Fibroblast of pulmonary artery (primary cell): ENCODE data around the gene SUGCT.

Experiments
- DNase-seq: peaks from one replicate; pipeline ENCODE4 v3.0.0-alpha.2; 2010; ENCODE audit warnings: low read depth
- H3K4me3 ChIP-seq: replicated peaks from 2 replicates; pipeline ENCODE4 v1.5.1; 2011; ENCODE audit warnings: low read depth, mild to moderate bottlenecking, control low read depth, low read length, moderate library complexity
- TF ChIP-seq, protein P1 (sequence below): IDR thresholded peaks from 2 replicates; pipeline ENCODE4 v1.5.1; 2011; ENCODE audit warnings: mild to moderate bottlenecking, control low read depth, low read length, inconsistent platforms; ENCODE audit errors: missing control alignments

Gene SUGCT

DNA sequence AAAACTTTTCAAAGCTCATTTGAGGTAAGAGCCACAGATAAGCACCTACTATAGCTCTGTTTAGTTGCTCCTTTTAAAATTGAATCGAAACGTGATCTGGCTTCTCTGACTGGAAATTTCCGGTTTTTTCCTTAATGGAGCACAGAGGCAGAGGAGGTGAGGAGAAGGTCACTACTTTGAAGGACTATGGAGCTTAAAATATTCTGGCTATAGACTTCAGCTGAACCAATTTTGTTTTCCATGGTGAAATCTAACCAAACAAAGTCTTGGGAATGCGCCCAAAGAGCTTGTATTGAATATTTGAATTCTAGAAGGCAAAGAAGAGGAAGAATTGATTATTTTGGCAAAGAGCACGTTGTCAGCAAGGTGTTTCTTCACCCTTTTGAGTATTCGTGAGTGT is 711.1 kb downstream of the SUGCT start:
- no peak for DNase-seq
- TF ChIP-seq, protein P1, sequence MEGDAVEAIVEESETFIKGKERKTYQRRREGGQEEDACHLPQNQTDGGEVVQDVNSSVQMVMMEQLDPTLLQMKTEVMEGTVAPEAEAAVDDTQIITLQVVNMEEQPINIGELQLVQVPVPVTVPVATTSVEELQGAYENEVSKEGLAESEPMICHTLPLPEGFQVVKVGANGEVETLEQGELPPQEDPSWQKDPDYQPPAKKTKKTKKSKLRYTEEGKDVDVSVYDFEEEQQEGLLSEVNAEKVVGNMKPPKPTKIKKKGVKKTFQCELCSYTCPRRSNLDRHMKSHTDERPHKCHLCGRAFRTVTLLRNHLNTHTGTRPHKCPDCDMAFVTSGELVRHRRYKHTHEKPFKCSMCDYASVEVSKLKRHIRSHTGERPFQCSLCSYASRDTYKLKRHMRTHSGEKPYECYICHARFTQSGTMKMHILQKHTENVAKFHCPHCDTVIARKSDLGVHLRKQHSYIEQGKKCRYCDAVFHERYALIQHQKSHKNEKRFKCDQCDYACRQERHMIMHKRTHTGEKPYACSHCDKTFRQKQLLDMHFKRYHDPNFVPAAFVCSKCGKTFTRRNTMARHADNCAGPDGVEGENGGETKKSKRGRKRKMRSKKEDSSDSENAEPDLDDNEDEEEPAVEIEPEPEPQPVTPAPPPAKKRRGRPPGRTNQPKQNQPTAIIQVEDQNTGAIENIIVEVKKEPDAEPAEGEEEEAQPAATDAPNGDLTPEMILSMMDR: no peak
- H3K4me3 ChIP-seq: no peak overlapping the region

DNA sequence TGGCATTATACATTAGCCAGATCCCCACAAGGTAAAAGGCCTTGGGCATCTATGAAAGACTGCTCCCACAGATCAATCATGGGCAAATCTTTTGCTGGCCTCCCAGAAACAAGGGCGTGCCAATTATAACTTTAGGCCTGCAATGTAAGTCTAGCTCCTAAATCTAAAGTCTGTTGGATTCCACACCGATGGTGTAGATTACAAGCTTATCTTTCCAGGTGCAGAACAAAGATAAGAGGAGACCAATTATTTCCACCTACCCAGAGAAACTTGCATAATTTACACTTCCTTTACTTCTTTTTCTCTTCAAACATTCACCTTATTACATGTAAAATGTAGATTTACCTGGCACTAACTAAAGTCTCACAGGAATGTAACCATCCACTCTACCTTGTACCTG is 713.1 kb downstream of the SUGCT start:
- H3K4me3 ChIP-seq: no peak overlapping the region
- DNase-seq: no peak
- TF ChIP-seq, protein P1: no peak

DNA sequence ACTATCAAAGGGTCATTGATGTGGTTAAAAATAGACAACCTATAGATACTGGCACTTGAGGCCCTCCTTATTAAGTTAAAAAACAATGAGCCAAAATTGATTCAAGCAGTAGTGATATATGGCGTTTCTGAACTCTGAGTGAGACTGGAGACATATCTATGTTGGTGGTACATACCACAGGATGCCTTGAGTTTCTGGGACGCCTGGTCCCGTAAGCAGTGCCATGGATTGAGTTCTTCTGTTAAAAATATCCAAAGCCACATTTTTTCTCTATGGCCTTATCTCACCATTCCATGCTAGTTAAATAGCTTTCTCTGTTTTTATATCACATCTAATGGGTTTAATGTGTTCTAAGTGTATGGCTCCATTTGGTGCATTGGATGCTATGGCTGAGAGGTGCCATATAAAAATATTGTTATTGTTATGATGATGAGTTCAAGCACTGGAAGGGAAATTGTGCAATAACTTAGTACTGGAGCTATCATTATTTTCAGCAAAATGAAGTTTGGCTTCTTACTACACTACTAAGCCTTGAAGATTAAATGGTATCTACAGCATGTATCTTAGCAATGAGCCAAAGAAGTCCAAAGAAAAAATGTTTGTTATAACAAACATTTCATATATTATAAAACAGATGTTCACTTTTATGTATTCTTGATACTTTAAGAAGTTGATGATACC is 713.9 kb downstream of the SUGCT start:
- peak; percentile 26 for DNase-seq
- TF ChIP-seq, protein P1: no peak

DNA sequence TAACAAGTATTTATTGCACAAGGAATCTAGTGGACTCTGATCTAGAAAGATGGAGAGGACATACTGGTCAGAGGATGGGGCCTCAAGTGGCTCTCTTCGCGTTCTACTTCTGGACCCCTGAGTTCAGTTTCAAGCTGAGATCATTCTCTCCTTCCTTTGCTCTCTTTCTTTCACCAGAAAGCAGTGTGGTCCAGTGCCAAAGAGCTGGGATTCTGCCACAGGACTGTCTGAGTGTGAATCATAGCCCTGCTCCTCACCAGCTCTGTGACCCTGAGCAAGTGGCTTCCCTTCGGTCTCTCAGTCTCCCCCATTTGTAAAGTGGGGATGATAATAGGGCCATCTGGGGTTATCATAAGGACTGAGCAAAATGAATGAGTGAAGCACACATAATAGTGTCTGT is 715.2 kb downstream of the SUGCT start:
- TF ChIP-seq, protein P1: no peak
- H3K4me3 ChIP-seq: no peak overlapping the region

More for the DNA sequence above, 713.9 kb downstream of the SUGCT start:
- no peak overlapping the region for H3K4me3 ChIP-seq

DNA sequence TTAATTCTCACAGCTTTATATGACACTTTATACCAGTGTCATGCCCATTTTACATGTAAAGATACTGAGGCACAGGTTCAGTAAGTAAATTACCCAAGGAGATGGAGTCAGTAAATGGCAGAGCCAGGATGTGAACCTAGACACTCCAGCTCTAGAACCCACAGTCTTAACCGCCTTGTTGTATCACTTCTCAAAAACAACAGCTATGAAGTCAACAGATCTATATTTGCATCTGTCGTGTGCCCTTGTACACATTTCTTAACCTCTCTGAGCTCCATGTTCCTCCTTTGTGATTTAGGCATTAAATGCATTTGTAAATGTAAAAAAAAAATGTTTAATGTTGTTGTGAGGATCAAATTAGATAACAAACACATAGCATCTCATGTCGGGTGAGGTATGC is 716.2 kb downstream of the SUGCT start:
- DNase-seq: no peak
- H3K4me3 ChIP-seq: no peak overlapping the region
- TF ChIP-seq, protein P1: no peak

More for the DNA sequence above, 715.2 kb downstream of the SUGCT start:
- DNase-seq: peak; percentile 6

DNA sequence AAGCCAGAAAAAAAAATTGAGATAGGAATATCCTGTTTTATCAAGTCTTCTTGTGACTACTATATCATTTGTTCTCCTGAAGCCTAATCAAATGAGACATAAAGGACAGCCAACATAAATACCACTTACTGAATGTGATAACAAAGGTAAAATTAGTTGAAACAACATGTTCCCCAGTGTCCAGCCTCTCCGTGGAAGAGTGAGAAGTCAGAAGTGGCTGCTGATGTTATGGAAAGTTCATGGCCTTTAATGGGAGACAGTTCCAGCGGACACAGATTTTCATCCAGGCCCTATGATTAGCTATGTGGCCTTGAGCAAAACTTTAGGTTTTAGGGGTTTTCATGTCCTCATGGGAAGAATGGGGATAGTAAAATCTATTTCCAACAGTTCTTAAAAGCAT is 724.3 kb downstream of the SUGCT start:
- no peak overlapping the region for H3K4me3 ChIP-seq
- TF ChIP-seq, protein P1: no peak
- DNase-seq: no peak

DNA sequence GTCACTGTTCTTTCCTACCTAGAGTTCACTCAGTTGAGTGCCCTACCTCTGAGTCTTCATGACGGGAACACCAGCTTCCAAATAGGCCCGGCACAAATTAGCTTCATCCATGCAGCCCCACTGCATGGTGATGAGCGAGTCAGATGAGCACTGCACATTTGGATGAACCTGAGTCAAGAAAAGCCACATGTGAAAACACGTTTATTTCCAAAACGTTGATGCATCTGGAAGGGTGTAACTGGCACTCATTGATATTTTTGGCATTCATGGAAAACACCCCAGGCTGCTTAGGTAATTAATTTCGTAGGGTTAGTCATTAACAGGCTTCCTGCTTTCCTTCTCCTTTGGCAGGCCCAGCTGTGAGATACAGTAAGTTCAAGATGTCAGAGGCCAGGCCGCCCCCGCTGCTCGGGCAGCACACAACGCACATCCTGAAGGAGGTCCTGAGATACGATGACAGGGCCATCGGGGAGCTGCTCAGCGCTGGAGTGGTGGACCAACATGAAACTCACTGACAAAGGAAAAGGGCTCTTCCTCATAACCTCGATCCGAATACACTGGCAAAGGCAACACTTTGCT is 725.2 kb downstream of the SUGCT start:
- no peak overlapping the region for H3K4me3 ChIP-seq
- no peak for DNase-seq
- TF ChIP-seq, protein P1: no peak
